Calu3 (cell line): ENCODE measurements around the gene PLPP3. TPM values are rescaled to one million over a fixed set of nuclear protein-coding genes. Genes with fewer than 3 reads are reported as not detected.

Experiments used
- BruUV-seq: library from RNA; stranded (reverse); fragments of 400-500 nt; replicated peaks from 2 replicates; lab custom pipeline; 2021; lab: Mats Ljungman, UMichigan
- CTCF ChIA-PET: fragments of 300-600 bp; sonication (Branson Sonifier 250); formaldehyde crosslinking; loops from one replicate; lab custom pipeline; 2022; ENCODE audit warnings: antibody characterized with exemption; lab: Charles Lee
- DNase-seq: peaks from one replicate; pipeline ENCODE4 v3.0.0; 2022
- H3K27ac Mint-ChIP-seq: one replicate; pipeline ENCODE4 v1.8.0; 2022; ENCODE audit warnings: mixed read lengths; ENCODE audit not compliant: unreplicated experiment
- H3K27me3 Mint-ChIP-seq: one replicate; pipeline ENCODE4 v1.8.0; 2022; ENCODE audit warnings: mixed read lengths; ENCODE audit not compliant: unreplicated experiment
- H3K36me3 Mint-ChIP-seq: one replicate; pipeline ENCODE4 v1.8.0; 2022; ENCODE audit warnings: mild to moderate bottlenecking, moderate library complexity, mixed read lengths; ENCODE audit not compliant: insufficient read depth, unreplicated experiment
- H3K4me1 Mint-ChIP-seq: one replicate; pipeline ENCODE4 v1.8.0; 2022; ENCODE audit warnings: mild to moderate bottlenecking, low read depth, mixed read lengths; ENCODE audit not compliant: unreplicated experiment
- H3K4me3 Mint-ChIP-seq: one replicate; pipeline ENCODE4 v1.8.0; 2022; ENCODE audit warnings: mild to moderate bottlenecking, low read depth, moderate library complexity, mixed read lengths; ENCODE audit not compliant: unreplicated experiment
- H3K9me3 Mint-ChIP-seq: one replicate; pipeline ENCODE4 v1.8.0; 2022; ENCODE audit warnings: low read depth, mixed read lengths; ENCODE audit not compliant: unreplicated experiment
- CTCF ChIP-seq: fragments of 200-600 bp; IDR thresholded peaks from one replicate; pipeline ENCODE4 v1.8.0; 2022; ENCODE audit warnings: antibody characterized with exemption; ENCODE audit not compliant: unreplicated experiment
- intact Hi-C: fragments of 100-400 bp; cut with micrococcal nuclease; formaldehyde crosslinking; loops from one replicate; pipeline ENCODE4 v1.10.0; 2022; ENCODE audit not compliant: unreplicated experiment
- total RNA-seq: library from RNA; stranded (reverse); gene quantifications from 2 replicates; pipeline ENCODE4 v1.2.3, GENCODE V29; 2022

PLPP3 gene
- total RNA-seq, 1 experiment from 2014 or later, result 18.9 TPM

GRCh38 chr1:56464294-56464693 is 115.1 kb downstream of the PLPP3 start:
- DNase-seq, result no peak
- Mint-ChIP-seq H3K27me3 (no peaks in the 10 kb centered on the region), H3K27ac (no peak overlapping the region), H3K36me3 (no peaks in the 10 kb centered on the region), H3K4me1 (no peaks in the 10 kb centered on the region), H3K4me3 (no peak overlapping the region), H3K9me3 (peaks cover 3% of the 10 kb centered on the region)
- intact Hi-C loops, result no loop called here
- CTCF ChIA-PET, result no interaction called here
- BruUV-seq, result no TSS peak
- TF ChIP-seq CTCF, result no peak

- Mint-ChIP-seq H3K4me3 (no peak overlapping the region), H3K9me3 (peaks cover 3% of the 10 kb centered on the region), H3K27me3 (no peaks in the 10 kb centered on the region), H3K27ac (no peak overlapping the region), H3K36me3 (no peaks in the 10 kb centered on the region), H3K4me1 (no peaks in the 10 kb centered on the region)
- no peak for TF ChIP-seq CTCF
- CTCF ChIA-PET, result interaction anchor here (1.2 kb wide), 1 partner anchor 15 kb away, joined by 3 read pairs; no protein-coding TSS in a partner anchor
- no TSS peak for BruUV-seq
- intact Hi-C loops, result no loop called here
- no peak for DNase-seq
These were observed 116.0 kb downstream of the PLPP3 start for GRCh38 chr1:56463376-56463775.

GRCh38 chr1:56462209-56462608 is 117.2 kb downstream of the PLPP3 start:
- Mint-ChIP-seq H3K9me3 (peaks cover 3% of the 10 kb centered on the region), H3K27me3 (no peaks in the 10 kb centered on the region), H3K27ac (no peak overlapping the region), H3K4me1 (no peaks in the 10 kb centered on the region), H3K36me3 (no peaks in the 10 kb centered on the region), H3K4me3 (no peak overlapping the region)
- TF ChIP-seq CTCF, result no peak
- CTCF ChIA-PET, result no interaction called here
- no peak for DNase-seq
- intact Hi-C loops, result no loop called here
- BruUV-seq, result no TSS peak

GRCh38 chr1:56461158-56462127 is 117.9 kb downstream of the PLPP3 start:
- Mint-ChIP-seq H3K27ac (no peak overlapping the region), H3K4me1 (peaks cover 7% of the 10 kb centered on the region), H3K27me3 (no peaks in the 10 kb centered on the region), H3K36me3 (no peaks in the 10 kb centered on the region), H3K4me3 (no peak overlapping the region), H3K9me3 (peaks cover 3% of the 10 kb centered on the region)
- no peak for DNase-seq
- CTCF ChIA-PET, result no interaction called here
- BruUV-seq, result no TSS peak
- TF ChIP-seq CTCF, result no peak
- intact Hi-C loops, result no loop called here
